Measurements from ENCODE around the gene B9D2. TPM values are rescaled to one million over a fixed set of nuclear protein-coding genes. Genes with fewer than 3 reads are reported as not detected.

The B9D2 gene
- total and polyA plus RNA-seq, 2 experiments from 2014 or later = 2.7 to 7.4 TPM

DNA sequence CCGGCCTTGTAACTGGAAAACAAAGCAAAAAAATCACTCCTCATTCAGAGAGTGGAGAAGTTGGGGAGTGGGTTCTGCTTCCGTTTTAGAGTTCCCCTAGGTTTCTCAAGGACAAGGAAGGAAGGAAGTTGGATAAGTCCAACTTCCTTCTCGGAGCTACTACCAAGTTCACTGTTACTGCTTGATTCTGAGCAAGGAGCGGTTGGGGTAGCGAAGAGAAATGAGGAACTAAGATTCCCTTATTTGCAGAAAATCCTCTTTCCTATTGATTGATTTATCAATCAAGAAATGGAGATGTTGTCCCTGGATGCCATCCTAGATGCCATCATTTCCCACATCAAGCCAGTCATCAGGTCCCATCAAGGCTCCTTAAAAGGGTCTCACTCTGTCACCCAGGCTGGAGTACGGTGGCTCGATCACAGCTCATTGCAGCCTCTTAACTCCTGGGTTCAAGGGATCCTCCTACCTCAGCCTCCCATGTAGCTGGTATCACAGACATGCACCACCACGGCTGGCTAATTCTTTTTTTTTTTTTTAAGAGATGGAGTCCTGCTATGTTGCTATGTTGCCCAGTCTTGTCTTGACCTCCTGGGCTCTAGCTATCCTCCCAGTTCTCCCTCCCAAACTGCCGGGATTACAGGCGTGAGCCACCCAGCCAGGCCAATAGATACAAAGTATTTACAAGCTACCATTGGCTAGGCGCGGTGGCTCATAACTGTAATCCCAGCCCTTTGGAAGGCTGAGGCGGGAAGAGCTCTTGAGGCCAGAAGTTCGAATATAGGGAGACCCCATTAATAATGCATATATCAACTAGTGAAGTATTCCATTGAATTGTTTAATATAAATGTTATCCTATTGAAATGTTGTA is 809 bp upstream of the B9D2 start:
- H3K36me3 Mint-ChIP-seq (ENCODE audit: low read depth) = no peaks in the 10 kb centered on the region
- H3K27me3 ChIP-seq (ENCODE audit: insufficient read depth) = no peaks in the 10 kb centered on the region
- no peak for TF ChIP-seq ZNF114 (CRISPR knock-in tag; IDR thresholded peaks at IDR 0.05)
- TF ChIP-seq JUNB (IDR thresholded peaks at IDR 0.05; ENCODE audit: unreplicated experiment) = no peak
- no peak for TF ChIP-seq CREB1 (CRISPR knock-in tag; IDR thresholded peaks at IDR 0.05; ENCODE audit: low read depth)
- TF ChIP-seq ZNF462 (CRISPR knock-in tag; IDR thresholded peaks at IDR 0.05) = no peak
- no peak for TF ChIP-seq EZH2phosphoT487 (IDR thresholded peaks at IDR 0.05; ENCODE audit: unreplicated experiment)
- no peak for TF ChIP-seq STAT1 (IDR thresholded peaks at IDR 0.05; ENCODE audit: unreplicated experiment)
- no peak for TF ChIP-seq CTCF (conservative IDR thresholded peaks at IDR 0.05; ENCODE audit: low read depth in 2 of 2)
- TF ChIP-seq POLR2AphosphoS5 (IDR thresholded peaks at IDR 0.05; ENCODE audit: low read depth) = no peak
- TF ChIP-seq, protein P1, sequence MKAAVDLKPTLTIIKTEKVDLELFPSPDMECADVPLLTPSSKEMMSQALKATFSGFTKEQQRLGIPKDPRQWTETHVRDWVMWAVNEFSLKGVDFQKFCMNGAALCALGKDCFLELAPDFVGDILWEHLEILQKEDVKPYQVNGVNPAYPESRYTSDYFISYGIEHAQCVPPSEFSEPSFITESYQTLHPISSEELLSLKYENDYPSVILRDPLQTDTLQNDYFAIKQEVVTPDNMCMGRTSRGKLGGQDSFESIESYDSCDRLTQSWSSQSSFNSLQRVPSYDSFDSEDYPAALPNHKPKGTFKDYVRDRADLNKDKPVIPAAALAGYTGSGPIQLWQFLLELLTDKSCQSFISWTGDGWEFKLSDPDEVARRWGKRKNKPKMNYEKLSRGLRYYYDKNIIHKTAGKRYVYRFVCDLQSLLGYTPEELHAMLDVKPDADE (IDR thresholded peaks at IDR 0.05) = no peak
- TF ChIP-seq ZNF331 (CRISPR knock-in tag; IDR thresholded peaks at IDR 0.05; ENCODE audit: low read depth) = no peak
- no peak for TF ChIP-seq NANOG (IDR thresholded peaks at IDR 0.05; ENCODE audit: borderline replicate concordance)
- no peak for TF ChIP-seq EZH2 (IDR thresholded peaks at IDR 0.05; ENCODE audit: low read depth, unreplicated experiment)
- TF ChIP-seq, protein P2, sequence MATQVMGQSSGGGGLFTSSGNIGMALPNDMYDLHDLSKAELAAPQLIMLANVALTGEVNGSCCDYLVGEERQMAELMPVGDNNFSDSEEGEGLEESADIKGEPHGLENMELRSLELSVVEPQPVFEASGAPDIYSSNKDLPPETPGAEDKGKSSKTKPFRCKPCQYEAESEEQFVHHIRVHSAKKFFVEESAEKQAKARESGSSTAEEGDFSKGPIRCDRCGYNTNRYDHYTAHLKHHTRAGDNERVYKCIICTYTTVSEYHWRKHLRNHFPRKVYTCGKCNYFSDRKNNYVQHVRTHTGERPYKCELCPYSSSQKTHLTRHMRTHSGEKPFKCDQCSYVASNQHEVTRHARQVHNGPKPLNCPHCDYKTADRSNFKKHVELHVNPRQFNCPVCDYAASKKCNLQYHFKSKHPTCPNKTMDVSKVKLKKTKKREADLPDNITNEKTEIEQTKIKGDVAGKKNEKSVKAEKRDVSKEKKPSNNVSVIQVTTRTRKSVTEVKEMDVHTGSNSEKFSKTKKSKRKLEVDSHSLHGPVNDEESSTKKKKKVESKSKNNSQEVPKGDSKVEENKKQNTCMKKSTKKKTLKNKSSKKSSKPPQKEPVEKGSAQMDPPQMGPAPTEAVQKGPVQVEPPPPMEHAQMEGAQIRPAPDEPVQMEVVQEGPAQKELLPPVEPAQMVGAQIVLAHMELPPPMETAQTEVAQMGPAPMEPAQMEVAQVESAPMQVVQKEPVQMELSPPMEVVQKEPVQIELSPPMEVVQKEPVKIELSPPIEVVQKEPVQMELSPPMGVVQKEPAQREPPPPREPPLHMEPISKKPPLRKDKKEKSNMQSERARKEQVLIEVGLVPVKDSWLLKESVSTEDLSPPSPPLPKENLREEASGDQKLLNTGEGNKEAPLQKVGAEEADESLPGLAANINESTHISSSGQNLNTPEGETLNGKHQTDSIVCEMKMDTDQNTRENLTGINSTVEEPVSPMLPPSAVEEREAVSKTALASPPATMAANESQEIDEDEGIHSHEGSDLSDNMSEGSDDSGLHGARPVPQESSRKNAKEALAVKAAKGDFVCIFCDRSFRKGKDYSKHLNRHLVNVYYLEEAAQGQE (IDR thresholded peaks at IDR 0.05; ENCODE audit: unreplicated experiment) = no peak
- peak overlapping the region; percentile 98 for H3K27ac Mint-ChIP-seq
- H3K4me2 ChIP-seq = peak overlapping the region; percentile 76
- H3K79me2 ChIP-seq (replicated peaks; ENCODE audit: insufficient read depth) = peaks cover 6% of the 10 kb centered on the region; the same call in 1 of the 2 replicates
- H3K9me3 Mint-ChIP-seq = no peaks in the 10 kb centered on the region
- no peak for DNase-seq (ENCODE audit: low spot score)
- H3K27ac ChIP-seq (ENCODE audit: low read depth) = peak overlapping the region; percentile 89
- H3K4me1 Mint-ChIP-seq = peaks cover 3% of the 10 kb centered on the region; the same call in 1 of the 3 replicates
- H3K4me3 ChIP-seq = peak overlapping the region; percentile 60
- no peaks in the 10 kb centered on the region for H4K20me1 ChIP-seq (replicated peaks; ENCODE audit: insufficient read depth)
- no peaks in the 10 kb centered on the region for H3K4me1 ChIP-seq (ENCODE audit: insufficient read depth)
- 0 out of 2 replicates have a peak, but pooled peaks cover 4% of the 10 kb centered on the region for H3K9me2 ChIP-seq (ENCODE audit: insufficient read depth)
- peak; percentile 6; the same call in 2 of the 3 replicates for ATAC-seq
- H3F3A ChIP-seq (replicated peaks; ENCODE audit: low read depth) = 0 out of 2 replicates have a peak, but pooled peaks cover 4% of the 10 kb centered on the region
- H2AFZ ChIP-seq = no peak overlapping the region
- H3K4me3 Mint-ChIP-seq = peak overlapping the region; percentile 87
- H3K27me3 Mint-ChIP-seq (ENCODE audit: insufficient read depth, low read depth, poor library complexity) = peaks cover 8% of the 10 kb centered on the region
- H3K36me3 ChIP-seq (ENCODE audit: insufficient read depth) = no peaks in the 10 kb centered on the region
